HepG2 (cell line): ENCODE measurements around the gene TOP1. TPM values are rescaled to one million over a fixed set of nuclear protein-coding genes. Genes with fewer than 3 reads are reported as not detected.

ENCODE experiments used
- AKAP8 ChIP-seq: sonication (generic); formaldehyde crosslinking; IDR thresholded peaks from 2 replicates; pipeline ENCODE4 v1.5.1; 2020; ENCODE audit warnings: mild to moderate bottlenecking, missing genetic modification reagents
- CEBPB ChIP-seq: IDR thresholded peaks from 2 replicates; pipeline ENCODE4 v1.6.1; 2011; ENCODE audit warnings: low read depth, low read length, improper control_type of control experiment, borderline replicate concordance
- EP300 ChIP-seq, 3 experiments: sonication (generic) in 1 of 3; formaldehyde crosslinking in 1 of 3; IDR thresholded peaks; 2 replicates each; pipeline versions ENCODE4 v1.5.1 to v1.6.1; 2011 to 2020; ENCODE audit warnings: low read depth in 2 of 3, low read length in 2 of 3, borderline replicate concordance in 1 of 3, improper control_type of control experiment in 1 of 3, mild to moderate bottlenecking in 1 of 3, missing genetic modification reagents in 1 of 3, moderate library complexity in 1 of 3
- HIVEP1 ChIP-seq: sonication (generic); formaldehyde crosslinking; IDR thresholded peaks from 2 replicates; pipeline ENCODE4 v1.4.0; 2020; ENCODE audit warnings: mild to moderate bottlenecking, missing genetic modification reagents
- IRX3 ChIP-seq: sonication (generic); formaldehyde crosslinking; IDR thresholded peaks from 2 replicates; pipeline ENCODE4 v1.8.1; 2023; ENCODE audit warnings: mild to moderate bottlenecking, low read depth, missing genetic modification reagents, borderline replicate concordance
- KLF11 ChIP-seq: IDR thresholded peaks from 2 replicates; pipeline ENCODE4 v1.6.1; 2016; ENCODE audit warnings: missing compliant biosample characterization
- MED8 ChIP-seq: sonication (generic); formaldehyde crosslinking; IDR thresholded peaks from 2 replicates; pipeline ENCODE4 v1.8.1; 2023; ENCODE audit warnings: mild to moderate bottlenecking, missing genetic modification reagents; ENCODE audit not compliant: insufficient replicate concordance
- MTERF4 ChIP-seq: sonication (generic); formaldehyde crosslinking; IDR thresholded peaks from 2 replicates; pipeline ENCODE4 v1.8.0; 2023; ENCODE audit warnings: mild to moderate bottlenecking, missing genetic modification reagents
- NFKB2 ChIP-seq: sonication (generic); formaldehyde crosslinking; IDR thresholded peaks from 2 replicates; pipeline ENCODE4 v1.4.0; 2020; ENCODE audit warnings: missing genetic modification reagents, borderline replicate concordance
- PAXIP1 ChIP-seq: sonication (generic); formaldehyde crosslinking; conservative IDR thresholded peaks from 2 replicates; pipeline ENCODE4 v1.4.0; 2020; ENCODE audit warnings: mild to moderate bottlenecking, missing genetic modification reagents, moderate library complexity
- POLR2A ChIP-seq, 2 experiments: IDR thresholded peaks; 2 replicates each; pipeline ENCODE4 v1.6.1; 2011; ENCODE audit warnings: low read depth in 2 of 2, low read length in 2 of 2, mild to moderate bottlenecking in 1 of 2, moderate library complexity in 1 of 2; ENCODE audit not compliant: insufficient read depth in 1 of 2
- SALL2 ChIP-seq: sonication (generic); formaldehyde crosslinking; IDR thresholded peaks from 2 replicates; pipeline ENCODE4 v1.8.1; 2023; ENCODE audit warnings: mild to moderate bottlenecking, missing genetic modification reagents, inconsistent platforms
- ZNF225 ChIP-seq: sonication (generic); formaldehyde crosslinking; IDR thresholded peaks from 2 replicates; pipeline ENCODE4 v1.4.0; 2020; ENCODE audit warnings: mild to moderate bottlenecking, missing genetic modification reagents
- ZNF232 ChIP-seq: sonication (generic); formaldehyde crosslinking; IDR thresholded peaks from 2 replicates; pipeline ENCODE4 v1.4.0; 2020; ENCODE audit warnings: missing genetic modification reagents, borderline replicate concordance
- polyA plus RNA-seq, 8 experiments: library from polyadenylated mRNA; depleted of rRNA in 3 of 8; stranded (reverse) in 7 of 8; unstranded in 1 of 8; fragments of >200 nt; fragmentation: Illumina TruSeq in 4 of 8; extraction: Trizol in 4 of 8; gene quantifications; 2 replicates each; pipeline versions ENCODE4 v1.2.1 to v1.2.3, GENCODE V29; 2011 to 2016; ENCODE audit warnings: low read depth in 4 of 8, missing spikeins in 1 of 8, mixed read lengths in 1 of 8; ENCODE audit not compliant: insufficient read depth in 1 of 8
- total RNA-seq, 5 experiments: library from RNA; depleted of rRNA; stranded (reverse); fragments of >200 nt; fragmentation: Illumina TruSeq; extraction: Trizol; gene quantifications; 2 replicates each; pipeline ENCODE4 v1.2.3, GENCODE V29; 2016; ENCODE audit warnings: low read depth in 1 of 5
- TF ChIP-seq, protein P1 (sequence below): sonication (generic); formaldehyde crosslinking; IDR thresholded peaks from 2 replicates; pipeline ENCODE4 v1.4.0; 2020; ENCODE audit warnings: missing genetic modification reagents

Gene TOP1
- total and polyA plus RNA-seq, 2 of the 13 experiments (the other 11 are each of a cell fraction or from before 2014, with no cell fraction given) = 10.2 to 19.4 TPM

DNA sequence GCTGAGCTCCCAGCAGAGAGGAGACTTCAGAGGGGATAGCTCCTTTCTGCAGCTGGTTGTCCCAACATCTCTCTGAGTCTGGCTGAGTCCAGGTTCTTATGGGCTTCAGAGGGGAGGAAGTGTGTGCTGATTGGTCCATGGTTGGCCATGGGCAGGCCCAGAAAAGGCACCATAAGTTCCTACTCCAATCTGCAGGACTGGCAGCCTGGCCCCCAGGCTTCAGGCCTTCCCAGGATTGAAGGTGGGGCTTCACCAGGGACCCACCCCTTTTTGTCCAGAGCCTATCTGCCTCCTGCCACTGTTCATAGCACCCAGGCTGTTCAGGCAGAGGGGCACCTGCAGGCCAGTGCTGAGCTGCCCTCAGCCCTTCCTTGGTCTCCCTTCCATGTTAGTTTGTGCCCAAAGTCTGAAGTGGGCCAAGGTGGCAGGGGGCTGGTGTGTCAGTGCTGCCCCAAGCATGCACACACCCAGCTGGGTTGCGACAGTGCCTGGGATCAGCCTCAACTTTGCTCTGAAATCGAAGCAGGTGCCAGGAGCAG is 21.6 kb upstream of the TOP1 start (continued):
- TF ChIP-seq AKAP8 = 0 out of 2 replicates have a peak, but pooled peaks have one; percentile 23
- TF ChIP-seq ZNF225 (CRISPR knock-in tag) = peak; percentile 81; the same call in 1 of the 2 replicates
- TF ChIP-seq KLF11 (CRISPR knock-in tag) = no peak
- TF ChIP-seq SALL2 (CRISPR knock-in tag) = 0 out of 2 replicates have a peak, but pooled peaks have one; percentile 33
- 0 out of 2 replicates have a peak, but pooled peaks have one; percentile 55 for TF ChIP-seq NFKB2
- peak; percentile 67; the same call in 1 of the 2 replicates for TF ChIP-seq MTERF4
- TF ChIP-seq, protein P1, sequence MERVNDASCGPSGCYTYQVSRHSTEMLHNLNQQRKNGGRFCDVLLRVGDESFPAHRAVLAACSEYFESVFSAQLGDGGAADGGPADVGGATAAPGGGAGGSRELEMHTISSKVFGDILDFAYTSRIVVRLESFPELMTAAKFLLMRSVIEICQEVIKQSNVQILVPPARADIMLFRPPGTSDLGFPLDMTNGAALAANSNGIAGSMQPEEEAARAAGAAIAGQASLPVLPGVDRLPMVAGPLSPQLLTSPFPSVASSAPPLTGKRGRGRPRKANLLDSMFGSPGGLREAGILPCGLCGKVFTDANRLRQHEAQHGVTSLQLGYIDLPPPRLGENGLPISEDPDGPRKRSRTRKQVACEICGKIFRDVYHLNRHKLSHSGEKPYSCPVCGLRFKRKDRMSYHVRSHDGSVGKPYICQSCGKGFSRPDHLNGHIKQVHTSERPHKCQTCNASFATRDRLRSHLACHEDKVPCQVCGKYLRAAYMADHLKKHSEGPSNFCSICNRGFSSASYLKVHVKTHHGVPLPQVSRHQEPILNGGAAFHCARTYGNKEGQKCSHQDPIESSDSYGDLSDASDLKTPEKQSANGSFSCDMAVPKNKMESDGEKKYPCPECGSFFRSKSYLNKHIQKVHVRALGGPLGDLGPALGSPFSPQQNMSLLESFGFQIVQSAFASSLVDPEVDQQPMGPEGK (CRISPR knock-in tag) = peak; percentile 14; the same call in 1 of the 2 replicates
- no peak for TF ChIP-seq IRX3
- TF ChIP-seq HIVEP1 (CRISPR knock-in tag) = peak; percentile 62; the same call in 1 of the 2 replicates
- TF ChIP-seq MED8 (CRISPR knock-in tag) = peak; percentile 66
- TF ChIP-seq CEBPB = peak; percentile 51; the same call in 1 of the 2 replicates
- no peak for TF ChIP-seq EP300 (IDR thresholded peaks at IDR 0.05; ENCODE audit: low read depth in 2 of 2, low read length in 2 of 2)
- TF ChIP-seq EP300 (CRISPR knock-in tag; IDR thresholded peaks at IDR 0.05; ENCODE audit: borderline replicate concordance) = no peak
- TF ChIP-seq PAXIP1 (CRISPR knock-in tag) = no peak
- peak in 1 of 2 experiments; percentile 22; a peak in 1 of 4 replicates for TF ChIP-seq POLR2A (IDR thresholded peaks at IDR 0.05; ENCODE audit: insufficient read depth in 1 of 2, low read depth in 2 of 2, low read length in 2 of 2)
- TF ChIP-seq ZNF232 = no peak
